ENCODE results near the gene PGLYRP4. TPM values are rescaled to one million over a fixed set of nuclear protein-coding genes. Genes with fewer than 3 reads are reported as not detected.

Gene PGLYRP4
- polyA plus RNA-seq, 1 donor: 0.31 TPM

- Histone ChIP-seq H3K27ac (ENCODE audit: low read length) (no peak overlapping the region), H3K27me3 (ENCODE audit: control insufficient read depth, insufficient read depth, low read length) (no peaks in the 10 kb centered on the region), H3K36me3 (ENCODE audit: control insufficient read depth, insufficient read depth, low read length) (no peaks in the 10 kb centered on the region), H3K9me3 (ENCODE audit: control insufficient read depth, low read depth, low read length) (no peaks in the 10 kb centered on the region), H3K4me3 (ENCODE audit: low read length) (no peak overlapping the region), H3K4me1 (ENCODE audit: control insufficient read depth, insufficient read depth, low read length) (peaks cover 62% of the 10 kb centered on the region)
- no peak for DNase-seq
- WGBS (ENCODE audit: insufficient coverage, low lambda C conversion rate): no CpG with 5 or more reads among the region's 3 CpGs
Measured at GRCh38 chr1:153363641-153364040, 15.0 kb upstream of the PGLYRP4 start.

- Histone ChIP-seq H3K36me3 (ENCODE audit: control insufficient read depth, insufficient read depth, low read length) (no peaks in the 10 kb centered on the region), H3K4me3 (ENCODE audit: low read length) (no peak overlapping the region), H3K4me1 (ENCODE audit: control insufficient read depth, insufficient read depth, low read length) (peaks cover 62% of the 10 kb centered on the region), H3K27ac (ENCODE audit: low read length) (peak overlapping the region; percentile 9), H3K9me3 (ENCODE audit: control insufficient read depth, low read depth, low read length) (no peaks in the 10 kb centered on the region), H3K27me3 (ENCODE audit: control insufficient read depth, insufficient read depth, low read length) (no peaks in the 10 kb centered on the region)
- DNase-seq: peak in 1 of 2 donors; percentile 53
- WGBS (ENCODE audit: insufficient coverage, low lambda C conversion rate): no CpG with 5 or more reads among the region's 3 CpGs
Measured at GRCh38 chr1:153362187-153362775, 13.6 kb upstream of the PGLYRP4 start.

- peaks cover 67% of the 10 kb centered on the region for H3K4me1 ChIP-seq (ENCODE audit: control insufficient read depth, insufficient read depth, low read length)
- WGBS (ENCODE audit: insufficient coverage, low lambda C conversion rate): no CpG with 5 or more reads among the region's 4 CpGs
- no peaks in the 10 kb centered on the region for H3K36me3 ChIP-seq (ENCODE audit: control insufficient read depth, insufficient read depth, low read length)
- H3K27ac ChIP-seq (ENCODE audit: low read length): no peak overlapping the region
- no peak for DNase-seq
- no peaks in the 10 kb centered on the region for H3K9me3 ChIP-seq (ENCODE audit: control insufficient read depth, low read depth, low read length)
- no peak overlapping the region for H3K4me3 ChIP-seq (ENCODE audit: low read length)
- H3K27me3 ChIP-seq (ENCODE audit: control insufficient read depth, insufficient read depth, low read length): no peaks in the 10 kb centered on the region
Measured at GRCh38 chr1:153361480-153362109, 13.0 kb upstream of the PGLYRP4 start.

GRCh38 chr1:153360592-153361479 lies 12.2 kb upstream of the PGLYRP4 start:
- DNase-seq: no peak
- H3K27ac ChIP-seq (ENCODE audit: low read length): no peak overlapping the region
- H3K9me3 ChIP-seq (ENCODE audit: control insufficient read depth, low read depth, low read length): no peaks in the 10 kb centered on the region
- H3K4me3 ChIP-seq (ENCODE audit: low read length): no peak overlapping the region
- no peaks in the 10 kb centered on the region for H3K36me3 ChIP-seq (ENCODE audit: control insufficient read depth, insufficient read depth, low read length)
- H3K27me3 ChIP-seq (ENCODE audit: control insufficient read depth, insufficient read depth, low read length): no peaks in the 10 kb centered on the region
- WGBS (ENCODE audit: insufficient coverage, low lambda C conversion rate): no CpG with 5 or more reads among the region's 11 CpGs
- H3K4me1 ChIP-seq (ENCODE audit: control insufficient read depth, insufficient read depth, low read length): peaks cover 66% of the 10 kb centered on the region

GRCh38 chr1:153360190-153360589 lies 11.5 kb upstream of the PGLYRP4 start:
- H3K27ac ChIP-seq (ENCODE audit: low read length): no peak overlapping the region
- 100% methylated on average over 1 of the region's 2 CpGs for WGBS (ENCODE audit: insufficient coverage, low lambda C conversion rate)
- no peak overlapping the region for H3K4me3 ChIP-seq (ENCODE audit: low read length)
- H3K36me3 ChIP-seq (ENCODE audit: control insufficient read depth, insufficient read depth, low read length): no peaks in the 10 kb centered on the region
- no peaks in the 10 kb centered on the region for H3K27me3 ChIP-seq (ENCODE audit: control insufficient read depth, insufficient read depth, low read length)
- H3K9me3 ChIP-seq (ENCODE audit: control insufficient read depth, low read depth, low read length): peaks cover 3% of the 10 kb centered on the region
- DNase-seq: no peak
- H3K4me1 ChIP-seq (ENCODE audit: control insufficient read depth, insufficient read depth, low read length): peaks cover 60% of the 10 kb centered on the region

- Histone ChIP-seq H3K9me3 (ENCODE audit: control insufficient read depth, low read depth, low read length) (peaks cover 3% of the 10 kb centered on the region), H3K27ac (ENCODE audit: low read length) (no peak overlapping the region), H3K36me3 (ENCODE audit: control insufficient read depth, insufficient read depth, low read length) (no peaks in the 10 kb centered on the region), H3K4me3 (ENCODE audit: low read length) (no peak overlapping the region), H3K27me3 (ENCODE audit: control insufficient read depth, insufficient read depth, low read length) (no peaks in the 10 kb centered on the region), H3K4me1 (ENCODE audit: control insufficient read depth, insufficient read depth, low read length) (peaks cover 52% of the 10 kb centered on the region)
- WGBS (ENCODE audit: insufficient coverage, low lambda C conversion rate): no CpG with 5 or more reads among the region's 6 CpGs
- no peak for DNase-seq
Measured at GRCh38 chr1:153359241-153359640, 10.6 kb upstream of the PGLYRP4 start.

GRCh38 chr1:153358691-153358975 lies 10.0 kb upstream of the PGLYRP4 start:
- DNase-seq: no peak
- Histone ChIP-seq H3K27me3 (ENCODE audit: control insufficient read depth, insufficient read depth, low read length) (no peaks in the 10 kb centered on the region), H3K9me3 (ENCODE audit: control insufficient read depth, low read depth, low read length) (peaks cover 3% of the 10 kb centered on the region), H3K4me3 (ENCODE audit: low read length) (no peak overlapping the region), H3K36me3 (ENCODE audit: control insufficient read depth, insufficient read depth, low read length) (no peaks in the 10 kb centered on the region), H3K27ac (ENCODE audit: low read length) (no peak overlapping the region), H3K4me1 (ENCODE audit: control insufficient read depth, insufficient read depth, low read length) (peaks cover 46% of the 10 kb centered on the region)
- no CpG with 5 or more reads among the region's 3 CpGs for WGBS (ENCODE audit: insufficient coverage, low lambda C conversion rate)

GRCh38 chr1:153357853-153358690 lies 9.4 kb upstream of the PGLYRP4 start, which contains the start of gene S100A9:
Gene S100A9, plus strand, starts transcription at chr1:153357854. Its CDS starts 430 bp downstream, at chr1:153358284.
- peaks cover 40% of the 10 kb centered on the region for H3K4me1 ChIP-seq (ENCODE audit: control insufficient read depth, insufficient read depth, low read length)
- H3K27me3 ChIP-seq (ENCODE audit: control insufficient read depth, insufficient read depth, low read length): no peaks in the 10 kb centered on the region
- WGBS (ENCODE audit: insufficient coverage, low lambda C conversion rate): 67% methylated on average over 1 of the region's 11 CpGs
- H3K4me3 ChIP-seq (ENCODE audit: low read length): no peak within 1 kb of the TSS
- peaks cover 3% of the 10 kb centered on the region for H3K9me3 ChIP-seq (ENCODE audit: control insufficient read depth, low read depth, low read length)
- no peak for DNase-seq
- no peaks in the 10 kb centered on the region for H3K36me3 ChIP-seq (ENCODE audit: control insufficient read depth, insufficient read depth, low read length)
- peak within 1 kb of the TSS; percentile 44 for H3K27ac ChIP-seq (ENCODE audit: low read length)

GRCh38 chr1:153357076-153357852 lies 8.6 kb upstream of the PGLYRP4 start:
- peak; percentile 74 to 85 for DNase-seq
- Histone ChIP-seq H3K27me3 (ENCODE audit: control insufficient read depth, insufficient read depth, low read length) (no peaks in the 10 kb centered on the region), H3K9me3 (ENCODE audit: control insufficient read depth, low read depth, low read length) (peaks cover 3% of the 10 kb centered on the region), H3K36me3 (ENCODE audit: control insufficient read depth, insufficient read depth, low read length) (no peaks in the 10 kb centered on the region), H3K27ac (ENCODE audit: low read length) (peak overlapping the region; percentile 44), H3K4me3 (ENCODE audit: low read length) (no peak overlapping the region), H3K4me1 (ENCODE audit: control insufficient read depth, insufficient read depth, low read length) (peaks cover 32% of the 10 kb centered on the region)
- no CpG with 5 or more reads among the region's 10 CpGs for WGBS (ENCODE audit: insufficient coverage, low lambda C conversion rate)

Measured in large intestine (tissue), 3 donors.